GM12801 (cell line): Measurements from ENCODE around the gene IFT80.

Source experiments
- TF ChIP-seq, protein P1 (sequence below): IDR thresholded peaks from one replicate; pipeline ENCODE4 v1.5.1; 2011; ENCODE audit warnings: control low read depth; ENCODE audit not compliant: insufficient read length; ENCODE audit errors: extremely low read depth

IFT80 gene

GRCh38 chr3:160314995-160315394 is 84.0 kb downstream of the IFT80 start:
- TF ChIP-seq, protein P1, sequence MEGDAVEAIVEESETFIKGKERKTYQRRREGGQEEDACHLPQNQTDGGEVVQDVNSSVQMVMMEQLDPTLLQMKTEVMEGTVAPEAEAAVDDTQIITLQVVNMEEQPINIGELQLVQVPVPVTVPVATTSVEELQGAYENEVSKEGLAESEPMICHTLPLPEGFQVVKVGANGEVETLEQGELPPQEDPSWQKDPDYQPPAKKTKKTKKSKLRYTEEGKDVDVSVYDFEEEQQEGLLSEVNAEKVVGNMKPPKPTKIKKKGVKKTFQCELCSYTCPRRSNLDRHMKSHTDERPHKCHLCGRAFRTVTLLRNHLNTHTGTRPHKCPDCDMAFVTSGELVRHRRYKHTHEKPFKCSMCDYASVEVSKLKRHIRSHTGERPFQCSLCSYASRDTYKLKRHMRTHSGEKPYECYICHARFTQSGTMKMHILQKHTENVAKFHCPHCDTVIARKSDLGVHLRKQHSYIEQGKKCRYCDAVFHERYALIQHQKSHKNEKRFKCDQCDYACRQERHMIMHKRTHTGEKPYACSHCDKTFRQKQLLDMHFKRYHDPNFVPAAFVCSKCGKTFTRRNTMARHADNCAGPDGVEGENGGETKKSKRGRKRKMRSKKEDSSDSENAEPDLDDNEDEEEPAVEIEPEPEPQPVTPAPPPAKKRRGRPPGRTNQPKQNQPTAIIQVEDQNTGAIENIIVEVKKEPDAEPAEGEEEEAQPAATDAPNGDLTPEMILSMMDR: no peak

- TF ChIP-seq, protein P1: no peak
Observed at GRCh38 chr3:160312014-160312624, 86.9 kb downstream of the IFT80 start.

- TF ChIP-seq, protein P1: no peak
Observed at GRCh38 chr3:160302806-160303205, 96.2 kb downstream of the IFT80 start.

- TF ChIP-seq, protein P1: no peak
Observed at GRCh38 chr3:160296591-160296990, 102.4 kb downstream of the IFT80 start.

DNA sequence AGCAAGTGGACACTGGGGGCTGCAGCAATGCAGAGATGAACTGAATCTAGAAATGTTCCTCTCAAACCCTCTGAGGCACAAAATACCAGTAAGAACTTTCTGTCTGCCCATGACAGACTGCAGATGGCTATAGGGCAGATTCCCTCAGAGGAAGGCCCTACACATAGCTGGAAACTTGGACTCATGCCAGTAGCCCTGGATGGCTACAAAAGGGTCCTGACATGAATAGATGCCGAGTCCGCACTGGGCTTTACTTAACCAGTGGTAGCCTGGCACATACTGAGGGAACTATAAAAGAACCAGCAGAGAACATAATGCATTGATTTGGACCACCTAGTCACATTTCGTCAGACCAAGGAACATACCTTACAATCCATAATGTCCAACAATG is 107.1 kb downstream of the IFT80 start:
- TF ChIP-seq, protein P1: no peak

DNA sequence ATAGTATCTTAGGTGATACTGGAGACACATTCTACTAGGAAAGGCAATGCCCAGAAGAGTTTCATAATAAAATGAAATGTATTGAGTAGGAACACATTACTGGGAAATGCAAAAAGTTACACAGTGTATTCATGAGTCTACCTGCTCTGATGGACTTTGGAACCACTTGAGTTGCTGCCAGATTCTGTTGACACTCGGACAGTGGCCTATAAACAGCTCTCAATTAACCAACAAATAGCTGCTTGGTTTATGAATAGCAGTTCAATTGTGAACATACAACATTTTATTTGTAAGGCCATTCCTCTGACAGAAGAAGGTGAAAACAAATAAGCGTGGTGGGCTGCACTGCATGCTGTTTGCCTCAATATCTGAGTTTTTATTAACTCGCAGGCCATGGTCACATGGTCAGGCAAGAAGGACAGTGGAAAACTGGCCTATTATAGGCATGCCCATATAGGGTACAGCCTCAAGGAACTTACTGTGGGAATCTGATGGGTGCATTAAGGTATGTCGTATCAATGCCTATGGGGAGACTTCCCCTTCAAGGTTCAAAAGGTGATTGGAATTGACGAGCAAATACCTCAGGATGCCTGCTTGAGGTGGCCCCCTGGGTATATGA is 107.6 kb downstream of the IFT80 start:
- TF ChIP-seq, protein P1: no peak

DNA sequence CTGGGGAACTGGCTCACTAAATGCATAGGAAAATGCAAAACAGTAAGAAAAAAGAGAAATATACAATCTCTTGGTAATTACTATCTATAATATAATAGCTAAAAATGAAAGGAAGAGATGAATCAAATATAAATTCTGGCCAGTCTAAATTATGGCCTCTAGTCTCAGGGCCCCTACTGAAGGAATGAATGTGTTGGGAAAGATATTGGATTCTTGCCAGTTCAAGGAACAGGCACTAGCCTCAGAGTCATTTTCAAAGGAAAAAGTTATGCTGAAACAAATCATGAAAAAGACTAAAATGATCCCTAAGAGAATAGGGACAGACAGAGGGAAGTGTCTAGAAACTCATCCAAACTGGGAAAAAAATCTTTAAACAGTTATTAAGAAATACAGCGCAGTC is 111.4 kb downstream of the IFT80 start:
- TF ChIP-seq, protein P1: no peak
